Measurements from ENCODE around the gene ZMYM2.

- TF ChIP-seq EZH2 (optimal IDR thresholded peaks at IDR 0.05; ENCODE audit: low read depth, low read length) (no peak), CTCF (IDR thresholded peaks at IDR 0.05; ENCODE audit: low read length) (no peak)
Measured at GRCh38 chr13:19981685-19982238, 23.2 kb downstream of the ZMYM2 start.
